ACC112 (cell line): ENCODE data around the gene NSMF.

Experiments used
- H2AFZ ChIP-seq: fragments of 200-600 bp; sonication (generic); one replicate; pipeline ENCODE4 v1.6.0; 2017; ENCODE audit warnings: antibody characterized with exemption, low read length; ENCODE audit not compliant: unreplicated experiment
- H3K27ac ChIP-seq: fragments of 200-600 bp; sonication (generic); 2 replicates; pipeline ENCODE4 v1.5.1; 2014; ENCODE audit warnings: low read depth, mild to moderate bottlenecking, antibody characterized with exemption, low read length, moderate library complexity
- H3K27me3 ChIP-seq: fragments of 200-600 bp; sonication (generic); 2 replicates; pipeline ENCODE4 v1.6.1; 2014; ENCODE audit warnings: mild to moderate bottlenecking, antibody characterized with exemption, low read length, moderate library complexity, mixed read lengths; ENCODE audit not compliant: insufficient read depth
- H3K36me3 ChIP-seq: fragments of 200-600 bp; sonication (generic); 2 replicates; pipeline ENCODE4 v1.6.1; 2016; ENCODE audit warnings: mild to moderate bottlenecking, antibody characterized with exemption, low read length, moderate library complexity, mixed read lengths; ENCODE audit not compliant: insufficient read depth
- H3K4me1 ChIP-seq: fragments of 200-600 bp; sonication (generic); one replicate; pipeline ENCODE4 v1.6.1; 2016; ENCODE audit warnings: low read length, mixed read lengths; ENCODE audit not compliant: insufficient read depth, unreplicated experiment, control insufficient read depth
- H3K4me3 ChIP-seq: fragments of 200-600 bp; sonication (generic); 2 replicates; pipeline ENCODE4 v1.5.1; 2014; ENCODE audit warnings: mild to moderate bottlenecking, low read depth, low read length
- H3K79me2 ChIP-seq: fragments of 200-600 bp; sonication (generic); one replicate; pipeline ENCODE4 v1.6.0; 2016; ENCODE audit warnings: low read length; ENCODE audit not compliant: control insufficient read depth, unreplicated experiment, insufficient read depth

NSMF gene

DNA sequence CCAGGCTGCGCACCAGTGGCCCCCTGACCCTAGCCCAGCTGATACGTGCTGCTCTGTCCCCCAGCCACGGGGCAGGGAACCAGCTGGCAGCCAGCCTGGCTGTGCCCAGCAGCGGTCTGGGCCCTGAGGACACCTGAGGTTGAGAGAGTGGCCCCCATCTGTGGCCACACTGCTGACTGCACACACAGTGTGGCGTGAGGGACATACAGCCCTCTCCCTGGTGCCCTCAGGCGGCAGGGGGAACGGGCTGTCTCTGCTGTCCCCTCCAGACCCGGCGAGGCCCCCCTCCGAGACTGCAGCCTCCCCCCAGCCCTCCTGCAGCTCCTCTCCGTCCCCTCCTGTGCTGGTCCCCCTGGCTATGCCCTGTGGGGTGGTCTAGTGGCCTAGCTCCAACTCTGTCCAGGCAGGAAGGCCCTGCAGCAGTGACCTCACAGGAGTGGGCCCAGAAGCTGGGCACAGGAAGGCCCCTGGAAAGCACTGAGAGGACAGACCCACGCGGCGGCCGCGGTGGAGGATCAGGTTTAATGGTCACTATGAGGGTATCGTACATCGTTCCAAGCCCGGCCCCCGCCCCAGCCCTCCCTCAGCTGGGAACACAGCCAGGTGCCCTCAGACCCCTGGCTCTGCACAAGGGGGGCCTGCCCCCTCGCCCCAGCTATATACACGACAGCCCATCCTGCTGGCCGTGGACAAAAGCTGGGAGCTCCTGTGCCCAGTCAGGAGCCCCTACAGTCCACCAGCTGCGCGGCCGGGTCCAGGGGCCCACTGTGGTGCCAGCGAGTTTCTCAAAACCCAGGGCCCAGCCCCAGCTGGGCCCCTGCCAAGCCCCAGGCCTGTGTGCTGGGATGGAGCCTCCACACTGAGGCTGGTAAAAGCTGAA, 11.2 kb downstream of the NSMF start:
- no peak overlapping the region for H3K4me3 ChIP-seq
- H3K27ac ChIP-seq, result no peak overlapping the region
- peaks cover 4% of the 10 kb centered on the region for H3K4me1 ChIP-seq
- no peak overlapping the region for H2AFZ ChIP-seq
- no peaks in the 10 kb centered on the region for H3K27me3 ChIP-seq
- no peaks in the 10 kb centered on the region for H3K79me2 ChIP-seq
- H3K36me3 ChIP-seq, result peaks cover 7% of the 10 kb centered on the region; the same call in 1 of the 2 replicates

DNA sequence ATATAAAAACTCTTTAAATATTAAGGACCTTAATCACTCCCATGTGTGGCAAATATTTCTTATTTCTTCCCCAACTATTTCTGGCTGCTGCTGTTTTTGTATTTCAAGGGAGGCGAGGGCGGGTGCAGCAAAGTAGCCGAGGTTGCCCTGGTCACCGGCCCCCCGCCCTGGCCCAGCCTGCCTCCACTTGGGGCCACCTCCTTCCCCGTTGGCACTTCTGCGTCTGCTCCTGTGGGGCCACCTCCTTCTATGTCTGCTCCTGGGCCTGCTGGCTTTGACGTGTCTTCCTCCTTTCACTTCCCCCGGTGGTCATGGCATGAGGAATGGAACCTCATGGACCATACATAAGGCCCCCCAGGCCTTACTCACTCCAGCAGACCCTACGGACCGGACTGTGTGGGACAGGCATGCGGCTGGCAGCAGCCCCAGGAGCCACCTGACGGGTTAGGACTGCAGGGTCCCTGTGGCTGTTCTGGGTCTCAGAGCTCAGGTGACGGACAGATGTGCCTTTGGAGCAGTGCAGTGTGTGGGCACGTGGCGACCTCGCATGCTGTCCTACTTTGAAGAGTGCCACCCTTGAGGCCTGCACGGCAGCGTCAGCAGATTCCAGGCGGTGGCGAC, 12.2 kb downstream of the NSMF start:
- Histone ChIP-seq H3K27me3 (no peaks in the 10 kb centered on the region), H3K4me3 (no peak overlapping the region), H3K4me1 (peaks cover 4% of the 10 kb centered on the region), H2AFZ (no peak overlapping the region), H3K27ac (no peak overlapping the region), H3K79me2 (no peaks in the 10 kb centered on the region), H3K36me3 (no peaks in the 10 kb centered on the region; the same call in 1 of the 2 replicates)

DNA sequence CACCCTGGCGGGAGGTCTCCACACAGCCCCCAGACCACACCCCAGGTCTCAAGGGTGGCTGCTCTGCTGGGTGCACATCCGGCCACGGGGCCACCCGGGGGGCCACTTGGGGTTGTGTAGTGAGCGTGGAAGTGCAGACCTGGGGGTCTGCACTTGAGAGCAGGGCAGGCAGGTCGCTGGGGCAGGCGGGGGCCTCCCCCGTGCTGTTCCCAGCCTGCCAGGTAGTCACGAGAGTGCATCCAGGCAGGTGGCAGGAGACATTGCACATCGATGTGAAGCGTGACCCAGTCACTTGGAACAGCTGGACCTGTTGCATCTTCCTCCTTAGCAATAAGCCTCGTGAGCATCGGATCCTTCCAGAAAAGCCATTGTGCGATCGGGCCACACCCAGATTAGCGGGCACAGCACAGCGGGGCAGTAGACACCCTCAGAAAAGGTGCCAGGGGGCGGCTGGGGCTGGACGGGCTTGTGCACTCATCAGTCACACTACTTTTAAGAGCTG, 13.2 kb downstream of the NSMF start:
- Histone ChIP-seq H2AFZ (no peak overlapping the region), H3K79me2 (no peaks in the 10 kb centered on the region), H3K4me3 (no peak overlapping the region), H3K27me3 (no peaks in the 10 kb centered on the region), H3K36me3 (no peaks in the 10 kb centered on the region; the same call in 1 of the 2 replicates), H3K4me1 (peaks cover 4% of the 10 kb centered on the region), H3K27ac (no peak overlapping the region)

DNA sequence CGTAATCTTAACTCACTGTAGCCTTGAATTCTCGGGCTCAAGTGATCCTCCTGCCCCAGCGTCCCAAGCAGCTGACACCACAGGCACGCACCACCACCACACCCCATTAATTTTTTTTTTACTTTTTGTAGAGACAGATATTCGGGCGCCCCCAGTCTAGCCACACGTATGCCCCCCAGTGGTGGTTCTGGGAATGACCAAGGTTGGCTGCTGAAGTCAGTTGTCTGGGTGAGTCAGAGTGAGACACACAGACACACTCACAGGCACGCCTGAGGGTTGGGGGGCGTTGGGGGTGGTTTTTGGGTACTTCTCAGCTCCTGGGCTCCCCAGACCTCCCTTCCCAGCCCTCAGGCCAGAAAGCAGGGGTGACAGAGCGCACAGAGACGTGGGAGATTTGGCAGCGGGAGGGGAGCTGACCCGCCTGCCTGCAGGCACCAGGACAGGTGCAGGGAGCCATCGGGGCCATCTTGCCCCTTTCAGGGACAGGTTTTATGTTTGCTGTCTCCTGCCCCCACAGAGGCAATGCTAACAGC, 13.8 kb downstream of the NSMF start:
- H3K79me2 ChIP-seq, result no peaks in the 10 kb centered on the region
- H3K36me3 ChIP-seq, result no peaks in the 10 kb centered on the region; the same call in 1 of the 2 replicates
- no peaks in the 10 kb centered on the region for H3K27me3 ChIP-seq
- no peak overlapping the region for H3K27ac ChIP-seq
- no peak overlapping the region for H2AFZ ChIP-seq
- H3K4me1 ChIP-seq, result peaks cover 4% of the 10 kb centered on the region
- H3K4me3 ChIP-seq, result no peak overlapping the region

DNA sequence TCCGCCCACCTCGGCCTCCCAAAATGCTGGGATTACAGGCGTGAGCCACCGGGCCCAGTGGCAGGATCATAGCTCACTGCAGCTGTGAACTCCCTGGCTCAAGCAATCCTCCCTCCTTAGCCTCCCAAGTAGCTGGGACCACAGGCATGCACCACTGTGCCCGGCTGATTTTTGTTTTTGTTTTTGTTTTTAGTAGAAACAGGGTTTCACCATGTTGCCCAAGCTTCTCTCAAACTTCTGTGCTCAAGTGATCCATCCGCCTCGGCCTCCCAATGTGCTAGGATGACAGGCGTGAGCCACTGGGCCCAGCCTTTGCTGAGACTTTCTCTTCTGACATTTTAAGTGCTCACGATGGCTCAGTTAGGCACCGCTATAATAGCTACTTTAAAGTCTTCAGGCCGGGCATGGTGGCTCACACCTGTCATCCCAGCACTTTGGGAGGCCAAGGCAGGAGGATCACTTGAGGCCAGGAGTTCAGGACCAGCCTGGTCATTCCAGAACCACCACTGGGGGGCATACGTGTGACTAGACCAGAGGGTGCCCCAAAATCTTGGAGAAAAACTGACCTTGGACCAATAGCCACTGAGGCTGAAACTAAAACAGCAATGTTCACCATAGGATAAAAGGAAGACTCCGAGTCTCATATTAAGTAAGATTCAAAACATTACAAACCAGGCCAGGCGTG, 14.9 kb downstream of the NSMF start:
- Histone ChIP-seq H2AFZ (no peak overlapping the region), H3K27ac (no peak overlapping the region), H3K4me1 (peaks cover 4% of the 10 kb centered on the region)

DNA sequence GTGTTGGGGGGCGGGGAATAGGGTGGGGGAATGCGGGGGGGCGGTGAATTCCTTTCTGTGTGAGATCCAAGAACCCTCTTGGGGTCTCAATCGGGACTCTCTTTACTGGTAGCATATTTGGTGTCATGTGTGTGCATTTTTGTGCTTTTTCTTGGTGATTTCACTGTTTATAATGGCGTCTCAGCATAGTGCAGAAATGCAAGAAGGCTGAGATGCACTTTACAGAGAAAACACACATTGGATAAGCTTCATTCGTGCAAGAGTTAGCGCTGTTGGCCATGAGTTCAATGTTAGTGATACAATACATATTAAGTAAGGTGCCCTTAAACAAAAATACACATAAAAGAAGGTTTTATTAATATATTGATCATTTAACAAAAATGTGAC, 17.2 kb downstream of the NSMF start:
- H3K27me3 ChIP-seq, result no peaks in the 10 kb centered on the region
- H2AFZ ChIP-seq, result no peak overlapping the region
- no peaks in the 10 kb centered on the region for H3K79me2 ChIP-seq
- H3K4me1 ChIP-seq, result peaks cover 4% of the 10 kb centered on the region
- H3K27ac ChIP-seq, result no peak overlapping the region
- H3K36me3 ChIP-seq, result no peaks in the 10 kb centered on the region
- H3K4me3 ChIP-seq, result no peak overlapping the region

More for the DNA sequence above, 14.9 kb downstream of the NSMF start:
- Histone ChIP-seq H3K4me3 (no peak overlapping the region), H3K27me3 (no peaks in the 10 kb centered on the region), H3K36me3 (no peaks in the 10 kb centered on the region), H3K79me2 (no peaks in the 10 kb centered on the region)

DNA sequence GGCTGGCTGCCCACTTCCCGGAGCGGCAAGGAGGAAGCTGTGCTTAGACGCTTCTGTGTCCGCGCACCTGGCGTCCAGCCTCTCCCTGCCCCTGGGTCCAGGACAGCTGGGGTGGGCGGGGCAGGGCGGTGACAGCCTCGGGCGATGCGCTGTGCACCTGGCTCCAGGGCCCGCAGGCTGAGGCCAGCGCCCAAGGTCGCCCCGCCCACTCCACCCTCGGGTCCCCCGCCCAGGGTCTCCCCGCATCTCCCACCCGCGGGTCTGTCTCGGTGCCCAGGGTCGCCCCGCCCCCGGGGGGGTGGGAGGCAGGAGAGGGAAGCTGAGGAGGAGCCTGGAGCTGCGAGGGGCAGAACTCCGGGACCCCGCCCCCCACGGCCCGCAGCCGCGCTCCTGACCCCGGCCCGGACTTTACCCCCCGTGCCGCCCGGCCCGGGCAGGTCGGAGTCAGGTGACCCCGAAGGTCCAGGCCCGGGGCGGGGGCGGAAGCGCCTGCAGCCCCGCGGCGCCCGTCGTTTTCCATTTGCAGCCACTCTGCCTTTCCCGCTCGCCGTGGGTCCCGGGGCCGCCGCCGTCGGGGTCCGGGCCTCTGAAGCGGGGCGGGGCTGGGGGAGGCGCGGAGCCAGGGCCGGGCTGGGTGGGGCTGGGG, 17.7 kb downstream of the NSMF start, which contains the start of gene ENTPD8:
TSS of gene ENTPD8 (minus strand) at position 69 of the 646 bp plus-strand sequence. CDS start 3,072 bp downstream, outside the sequence.
- H2AFZ ChIP-seq, result no peak within 1 kb of the TSS
- H3K4me1 ChIP-seq, result peaks cover 4% of the 10 kb centered on the region
- no peaks in the 10 kb centered on the region for H3K79me2 ChIP-seq
- H3K27ac ChIP-seq, result no peak within 1 kb of the TSS
- H3K36me3 ChIP-seq, result no peaks in the 10 kb centered on the region
- no peaks in the 10 kb centered on the region for H3K27me3 ChIP-seq
- H3K4me3 ChIP-seq, result peak within 1 kb of the TSS; percentile 71

DNA sequence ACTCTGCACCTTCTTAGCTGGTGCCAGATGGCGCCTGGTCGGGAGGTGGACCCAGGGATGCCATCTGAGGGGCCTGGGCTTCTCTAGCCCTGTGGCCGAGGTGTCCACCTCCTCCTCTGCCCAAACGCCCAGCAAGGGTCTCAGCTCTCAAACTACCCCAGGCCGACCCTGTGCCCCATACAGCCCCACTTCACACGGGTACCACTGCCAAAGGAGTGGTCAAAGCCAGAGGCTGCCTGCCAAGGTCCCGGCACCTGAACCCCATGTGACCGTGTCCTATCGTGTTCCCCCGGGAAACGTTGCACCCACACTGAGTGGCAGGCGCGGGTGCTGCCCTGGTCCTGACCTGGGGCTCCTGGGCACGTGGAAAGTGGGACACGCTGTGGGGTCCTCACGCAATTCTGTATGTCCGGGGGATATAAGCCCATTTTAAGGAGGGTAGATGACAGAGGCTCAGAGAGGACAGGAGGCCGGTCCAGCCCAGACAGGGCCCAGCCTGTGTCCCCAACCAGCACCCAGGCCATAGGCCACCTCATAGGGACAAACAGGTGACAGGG, 19.9 kb downstream of the NSMF start:
- H3K27ac ChIP-seq, result no peak overlapping the region

DNA sequence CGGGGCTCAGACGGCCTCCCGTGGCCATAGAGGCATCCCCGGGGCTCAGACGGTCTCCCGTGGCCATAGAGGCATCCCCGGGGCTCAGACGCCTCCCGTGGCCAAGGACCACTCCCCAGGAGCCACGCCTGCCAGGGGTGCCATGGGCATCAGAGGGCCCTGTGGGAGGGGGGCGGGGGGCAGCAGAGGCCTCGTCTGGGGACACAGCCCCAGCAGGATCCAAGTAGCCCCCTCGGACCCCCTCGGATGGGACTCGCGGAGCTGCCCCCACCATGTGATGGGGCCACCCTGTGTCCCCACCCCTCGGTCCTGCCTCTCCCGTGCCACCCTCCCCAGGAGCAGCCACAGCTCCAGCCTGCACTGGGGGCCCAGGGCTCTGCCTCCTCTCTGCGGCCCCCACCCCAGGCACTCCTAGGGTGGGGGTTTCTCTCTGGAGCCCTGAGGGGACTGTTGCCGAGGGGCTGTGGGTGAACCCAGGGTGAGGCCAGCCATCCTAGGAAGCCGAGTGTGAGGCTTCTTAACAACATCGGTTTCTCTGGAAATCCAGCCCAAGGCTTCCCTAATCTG, 20.5 kb downstream of the NSMF start:
- H3K36me3 ChIP-seq, result no peaks in the 10 kb centered on the region
- H3K4me3 ChIP-seq, result no peak overlapping the region
- H3K27me3 ChIP-seq, result no peaks in the 10 kb centered on the region
- H3K79me2 ChIP-seq, result no peaks in the 10 kb centered on the region
- H2AFZ ChIP-seq, result no peak overlapping the region
- no peak overlapping the region for H3K27ac ChIP-seq
- H3K4me1 ChIP-seq, result peaks cover 7% of the 10 kb centered on the region

More for the DNA sequence above, 19.9 kb downstream of the NSMF start:
- no peak overlapping the region for H3K4me3 ChIP-seq
- H3K27me3 ChIP-seq, result no peaks in the 10 kb centered on the region
- H3K79me2 ChIP-seq, result no peaks in the 10 kb centered on the region
- no peaks in the 10 kb centered on the region for H3K36me3 ChIP-seq
- H2AFZ ChIP-seq, result no peak overlapping the region
- H3K4me1 ChIP-seq, result peaks cover 7% of the 10 kb centered on the region
